ENCODE measurements around the gene ADGRV1.
"Not testable (repeated sequence)": the region's sequence is repeated elsewhere in the genome, so short reads cannot be mapped to it uniquely, and the experiment has no call there.

ADGRV1 gene

DNA sequence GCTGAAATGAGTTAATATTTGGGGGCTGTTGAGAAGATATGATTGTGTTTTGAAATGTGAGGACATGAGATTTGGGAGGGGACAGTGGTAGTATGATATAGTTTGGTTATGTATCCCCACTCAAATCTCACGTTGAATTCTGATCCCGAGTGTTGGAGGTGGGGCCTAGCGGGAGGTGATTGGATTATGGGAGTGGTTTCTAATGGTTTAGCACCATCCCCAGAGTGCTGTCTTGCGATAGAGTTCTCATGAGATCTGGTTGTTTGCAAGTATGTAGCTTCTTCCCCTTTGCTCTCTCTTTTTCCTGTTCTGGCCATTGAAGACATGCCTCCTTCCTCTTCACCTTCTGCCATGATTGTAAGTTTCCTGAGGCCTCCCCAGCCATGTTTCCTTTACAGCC lies 438.5 kb downstream of the ADGRV1 start:
- TF ChIP-seq, protein P1, sequence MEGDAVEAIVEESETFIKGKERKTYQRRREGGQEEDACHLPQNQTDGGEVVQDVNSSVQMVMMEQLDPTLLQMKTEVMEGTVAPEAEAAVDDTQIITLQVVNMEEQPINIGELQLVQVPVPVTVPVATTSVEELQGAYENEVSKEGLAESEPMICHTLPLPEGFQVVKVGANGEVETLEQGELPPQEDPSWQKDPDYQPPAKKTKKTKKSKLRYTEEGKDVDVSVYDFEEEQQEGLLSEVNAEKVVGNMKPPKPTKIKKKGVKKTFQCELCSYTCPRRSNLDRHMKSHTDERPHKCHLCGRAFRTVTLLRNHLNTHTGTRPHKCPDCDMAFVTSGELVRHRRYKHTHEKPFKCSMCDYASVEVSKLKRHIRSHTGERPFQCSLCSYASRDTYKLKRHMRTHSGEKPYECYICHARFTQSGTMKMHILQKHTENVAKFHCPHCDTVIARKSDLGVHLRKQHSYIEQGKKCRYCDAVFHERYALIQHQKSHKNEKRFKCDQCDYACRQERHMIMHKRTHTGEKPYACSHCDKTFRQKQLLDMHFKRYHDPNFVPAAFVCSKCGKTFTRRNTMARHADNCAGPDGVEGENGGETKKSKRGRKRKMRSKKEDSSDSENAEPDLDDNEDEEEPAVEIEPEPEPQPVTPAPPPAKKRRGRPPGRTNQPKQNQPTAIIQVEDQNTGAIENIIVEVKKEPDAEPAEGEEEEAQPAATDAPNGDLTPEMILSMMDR (IDR thresholded peaks at IDR 0.05), result no peak
- H3K27ac ChIP-seq, result no peak overlapping the region
- no peak overlapping the region for H3K4me3 ChIP-seq
- no peak for DNase-seq (ENCODE audit: low spot score)

DNA sequence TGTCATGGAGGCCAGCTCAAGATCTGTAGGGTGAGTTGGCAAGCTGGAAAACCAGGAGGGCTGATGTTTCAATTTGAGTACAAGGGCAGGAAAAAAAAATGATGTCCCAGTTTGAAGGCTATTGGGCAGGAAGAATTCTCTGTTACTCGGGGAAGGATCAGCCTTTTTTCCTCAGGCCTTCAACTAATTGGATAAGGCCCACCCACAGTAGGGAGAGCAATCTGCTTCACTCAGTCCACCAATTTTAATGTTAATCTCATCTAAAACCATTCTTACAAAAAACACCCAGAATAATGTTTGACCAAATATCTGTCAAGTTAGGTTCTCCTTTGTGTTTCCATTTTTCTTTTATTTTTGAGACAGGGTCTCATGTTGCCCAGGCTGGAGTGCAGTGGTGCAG lies 442.1 kb downstream of the ADGRV1 start:
- H3K4me3 ChIP-seq, result no peak overlapping the region
- no peak overlapping the region for H3K27ac ChIP-seq
- DNase-seq (ENCODE audit: low spot score), result no peak
- TF ChIP-seq, protein P1 (IDR thresholded peaks at IDR 0.05), result no peak

DNA sequence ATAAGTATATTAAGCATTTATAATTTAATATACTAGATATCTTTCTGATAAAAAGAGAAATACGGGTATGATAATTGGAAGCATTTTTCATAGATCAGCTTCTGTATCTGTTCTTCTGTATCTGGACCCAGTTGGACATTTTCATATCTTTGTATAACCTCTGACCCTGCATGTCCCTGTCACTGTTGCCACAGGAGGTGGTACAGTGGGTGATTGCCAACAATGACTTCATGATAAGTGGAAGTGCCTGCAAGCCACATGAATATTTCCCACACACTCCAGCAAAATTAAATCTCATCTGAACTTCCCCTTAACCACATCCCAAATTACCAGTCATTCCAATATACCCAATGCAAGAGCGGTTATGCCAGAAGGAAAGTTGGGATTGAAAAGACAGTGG lies 448.1 kb downstream of the ADGRV1 start:
- H3K4me3 ChIP-seq, result no peak overlapping the region
- no peak for DNase-seq (ENCODE audit: low spot score)
- H3K27ac ChIP-seq, result no peak overlapping the region
- TF ChIP-seq, protein P1 (IDR thresholded peaks at IDR 0.05), result no peak

DNA sequence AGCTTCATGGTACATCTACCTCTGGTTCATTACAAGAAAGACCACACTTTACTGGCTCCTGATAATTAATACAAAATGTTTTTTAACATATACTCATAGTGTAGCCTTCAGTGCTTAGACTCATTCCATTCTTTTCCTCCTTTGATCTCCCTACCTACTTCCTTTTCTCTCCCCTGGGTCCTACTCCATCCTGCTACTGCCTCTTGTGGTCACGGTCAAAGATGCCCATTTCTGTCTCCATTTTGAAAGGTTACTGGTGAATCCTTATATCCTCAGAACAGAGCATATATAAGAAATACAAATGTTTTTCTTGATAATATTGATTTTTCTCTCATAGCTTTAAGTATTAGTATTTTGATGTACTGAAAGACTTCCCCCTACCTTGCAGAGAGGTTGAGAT lies 448.7 kb downstream of the ADGRV1 start:
- Histone ChIP-seq H3K27ac (no peak overlapping the region), H3K4me3 (no peak overlapping the region)
- TF ChIP-seq, protein P1 (IDR thresholded peaks at IDR 0.05), result no peak
- no peak for DNase-seq (ENCODE audit: low spot score)

DNA sequence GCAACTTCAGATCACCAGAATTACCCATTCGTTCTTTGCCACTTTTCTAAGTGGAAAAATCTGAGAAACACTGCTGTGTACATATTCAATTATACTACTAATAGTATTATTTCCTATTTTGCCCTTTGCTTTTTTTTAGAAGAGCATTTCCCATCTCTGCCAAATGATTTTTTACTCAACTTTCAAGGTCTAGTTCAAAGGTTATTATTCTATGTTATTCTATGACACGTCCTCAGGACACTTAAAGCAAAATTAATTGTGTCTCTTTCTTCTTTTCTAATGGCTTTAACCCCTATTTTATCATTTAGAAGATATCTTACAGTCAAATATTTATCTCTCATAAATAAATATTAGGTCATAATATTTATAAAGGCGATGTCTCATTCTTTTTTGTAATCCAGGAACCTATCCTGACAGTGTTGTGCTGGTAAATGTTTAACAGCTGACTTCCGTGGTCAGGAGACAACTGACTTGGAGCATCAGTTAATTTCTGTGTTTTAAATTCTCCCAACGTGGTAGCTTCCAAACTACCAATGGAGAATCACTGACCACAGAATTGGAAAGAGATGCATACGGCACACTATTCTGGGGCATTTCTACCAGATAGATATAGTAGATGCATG lies 449.3 kb downstream of the ADGRV1 start:
- H3K27ac ChIP-seq, result no peak overlapping the region
- no peak overlapping the region for H3K4me3 ChIP-seq
- no peak for DNase-seq (ENCODE audit: low spot score)
- TF ChIP-seq, protein P1 (IDR thresholded peaks at IDR 0.05), result no peak

DNA sequence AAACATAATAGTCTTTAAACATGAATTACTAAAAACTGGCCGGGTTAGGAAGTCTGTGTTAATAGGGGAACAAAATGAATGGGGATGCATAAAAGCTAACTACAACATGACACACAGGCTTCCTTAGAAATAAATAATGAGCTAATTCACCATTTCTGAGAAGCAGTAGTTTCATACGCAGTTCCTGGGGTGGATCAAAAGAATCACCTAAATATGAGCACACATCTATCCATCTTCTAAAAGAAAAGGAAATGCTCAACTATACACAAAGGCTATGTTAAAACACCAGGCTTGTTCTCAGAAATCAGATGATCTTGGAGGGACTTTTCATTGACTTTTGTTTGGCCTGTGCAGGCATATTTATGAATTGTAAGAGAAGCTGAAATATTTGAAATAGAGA lies 451.5 kb downstream of the ADGRV1 start:
- Histone ChIP-seq H3K27ac (no peak overlapping the region), H3K4me3 (no peak overlapping the region)
- DNase-seq (ENCODE audit: low spot score), result no peak
- TF ChIP-seq, protein P1 (IDR thresholded peaks at IDR 0.05), result no peak

DNA sequence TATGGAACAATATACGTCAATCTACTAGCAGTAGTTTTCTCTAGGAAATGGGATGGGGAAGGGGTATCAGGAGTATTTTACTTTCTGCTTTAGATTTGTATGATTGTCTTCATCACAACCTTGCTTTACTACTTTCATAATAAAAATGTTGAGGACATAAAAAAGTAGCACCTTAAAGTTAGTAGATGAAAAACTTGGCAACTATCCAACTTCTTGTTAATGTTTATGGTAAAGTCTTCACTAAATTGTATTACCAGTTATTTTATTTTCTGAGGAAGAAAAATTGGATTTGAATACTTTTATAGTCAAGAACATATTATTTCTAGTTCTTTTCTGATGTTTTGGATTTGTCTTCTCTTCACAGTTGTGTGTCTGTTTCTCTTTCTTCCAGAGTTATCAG lies 452.4 kb downstream of the ADGRV1 start:
- TF ChIP-seq, protein P1 (IDR thresholded peaks at IDR 0.05), result no peak
- no peak for DNase-seq (ENCODE audit: low spot score)
- H3K4me3 ChIP-seq, result no peak overlapping the region
- no peak overlapping the region for H3K27ac ChIP-seq

DNA sequence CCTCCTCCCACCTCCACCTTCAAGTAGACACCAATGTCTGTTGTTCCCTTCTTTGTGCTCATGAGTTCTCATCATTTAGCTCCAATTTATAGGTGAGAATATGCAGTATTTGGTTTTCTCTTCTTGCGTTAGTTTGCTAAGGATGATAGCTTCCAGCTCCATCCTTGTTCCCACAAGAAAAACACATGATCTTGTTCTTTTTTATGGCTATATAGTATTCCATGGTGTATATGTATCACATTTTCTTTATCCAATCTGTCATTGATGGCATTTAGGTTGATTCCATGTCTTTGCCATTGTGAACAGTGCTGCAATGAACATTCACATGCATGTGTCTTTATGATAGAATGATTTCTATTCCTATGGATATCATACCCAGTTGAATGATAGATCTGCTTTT lies 454.3 kb downstream of the ADGRV1 start:
- H3K27ac ChIP-seq; H3K4me3 ChIP-seq; DNase-seq (ENCODE audit: low spot score): not testable (repeated sequence)
